ACHN (cell line): ENCODE results near the gene RAB4B.
"Not testable (repeated sequence)": the region's sequence is repeated elsewhere in the genome, so short reads cannot be mapped to it uniquely, and the experiment has no call there.

ENCODE experiments used
- DNase-seq: peaks from one replicate; pipeline ENCODE4 v3.0.0-alpha.2; 2015
- in situ Hi-C: cut with HindIII; loops from 2 replicates; pipeline ENCODE4 v1.10.0; 2017; ENCODE audit warnings: low sequenced_read_pairs, low pct_ligation_motif_present, low pct_unique_long_range_greater_than_20kb

The RAB4B gene, protein sequence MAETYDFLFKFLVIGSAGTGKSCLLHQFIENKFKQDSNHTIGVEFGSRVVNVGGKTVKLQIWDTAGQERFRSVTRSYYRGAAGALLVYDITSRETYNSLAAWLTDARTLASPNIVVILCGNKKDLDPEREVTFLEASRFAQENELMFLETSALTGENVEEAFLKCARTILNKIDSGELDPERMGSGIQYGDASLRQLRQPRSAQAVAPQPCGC

DNA sequence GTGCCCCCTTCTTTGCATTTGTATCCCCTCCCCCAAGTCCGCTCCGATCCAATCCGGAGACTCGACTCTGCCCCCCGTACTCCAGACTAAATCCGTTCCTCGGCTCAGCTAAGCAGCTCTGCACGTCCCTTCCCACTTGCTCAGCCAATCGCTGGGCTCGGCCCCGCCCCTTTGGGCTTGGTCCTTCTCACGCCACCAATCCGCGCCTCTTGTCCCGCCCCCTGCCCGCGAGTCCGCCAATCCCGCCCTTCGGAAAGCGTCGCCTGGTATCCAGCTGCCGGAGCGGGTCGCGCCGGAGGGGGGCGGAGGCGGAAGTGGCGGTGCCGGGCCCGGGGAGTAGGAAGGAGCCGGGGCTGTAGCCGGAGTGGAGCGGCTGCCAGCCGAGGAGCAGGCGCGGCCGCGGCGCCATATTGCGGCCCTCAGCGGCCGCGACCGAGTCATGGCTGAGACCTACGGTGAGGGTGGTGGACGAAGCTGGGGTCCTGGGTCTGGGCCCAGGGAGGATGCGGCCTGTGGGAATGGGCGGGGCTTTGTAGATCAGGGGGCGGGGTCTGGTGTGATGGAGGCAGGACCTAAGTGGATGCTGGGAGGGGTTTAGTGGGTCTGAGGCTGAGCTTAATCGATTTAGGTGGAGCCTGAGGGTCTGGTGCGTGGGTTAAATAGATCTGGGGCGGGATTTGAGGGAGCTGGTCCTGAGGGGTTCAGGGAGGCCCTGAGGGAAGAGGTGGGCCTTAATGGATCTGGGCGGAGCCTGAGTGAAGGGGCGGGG, at the start of gene RAB4B:
RAB4B (plus strand) TSS at position 311 of the 769 bp plus-strand sequence; CDS start at position 440, 129 bp downstream.
- DNase-seq, result peak; percentile 98
- in situ Hi-C loops, result no loop called here

DNA sequence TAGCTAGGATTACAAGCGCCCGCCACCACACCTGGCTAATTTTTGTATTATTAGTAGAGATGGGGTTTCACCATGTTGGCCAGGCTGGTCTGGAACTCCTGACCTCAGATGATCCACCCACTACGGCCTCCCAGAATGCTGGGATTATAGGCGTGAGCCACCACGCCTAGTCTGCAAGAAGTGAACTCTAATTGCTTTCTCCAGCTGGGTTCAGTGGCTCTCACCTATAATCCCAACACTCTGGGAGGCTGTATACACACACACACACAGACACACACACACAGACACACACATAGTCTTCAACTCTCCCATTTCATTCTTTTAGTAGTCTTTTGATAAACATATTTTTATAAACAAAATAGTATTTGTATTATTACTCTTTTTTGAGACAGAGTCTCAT, 48.0 kb upstream of the RAB4B start:
- in situ Hi-C loops, DNase-seq: not testable (repeated sequence)

DNA sequence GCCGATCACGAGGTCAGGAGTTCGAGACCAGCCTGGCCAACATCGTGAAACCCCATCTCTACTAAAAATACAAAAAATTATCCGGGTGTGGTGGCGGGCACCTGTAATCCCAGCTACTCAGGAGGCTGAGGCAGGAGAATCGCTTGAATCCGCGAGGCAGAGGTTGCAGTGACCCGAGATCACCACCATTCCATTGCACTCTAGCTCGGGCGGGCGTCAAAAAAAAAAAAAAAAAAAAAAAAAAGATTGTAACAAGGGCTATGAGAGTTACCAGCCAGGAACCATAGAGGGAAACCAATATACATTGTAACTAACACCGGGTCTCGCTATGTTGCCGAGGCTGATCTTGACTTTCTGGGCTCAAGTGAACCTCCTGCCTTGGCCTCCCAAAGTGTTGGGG, 45.7 kb upstream of the RAB4B start:
- DNase-seq, in situ Hi-C loops: not testable (repeated sequence)

GRCh38 chr19:40733149-40733548, 44.9 kb upstream of the RAB4B start:
- no peak for DNase-seq
- in situ Hi-C loops, result no loop called here

GRCh38 chr19:40735013-40735771, 42.9 kb upstream of the RAB4B start:
- in situ Hi-C loops, result no loop called here
- DNase-seq, result no peak

- in situ Hi-C loops, result no loop called here
These were observed 41.4 kb upstream of the RAB4B start for GRCh38 chr19:40736661-40737060.

GRCh38 chr19:40737102-40737644, 40.9 kb upstream of the RAB4B start:
- in situ Hi-C loops, result no loop called here
- DNase-seq, result no peak

More at GRCh38 chr19:40736661-40737060, 41.4 kb upstream of the RAB4B start:
- DNase-seq, result no peak

GRCh38 chr19:40739030-40739839, 38.8 kb upstream of the RAB4B start:
- DNase-seq, result no peak

DNA sequence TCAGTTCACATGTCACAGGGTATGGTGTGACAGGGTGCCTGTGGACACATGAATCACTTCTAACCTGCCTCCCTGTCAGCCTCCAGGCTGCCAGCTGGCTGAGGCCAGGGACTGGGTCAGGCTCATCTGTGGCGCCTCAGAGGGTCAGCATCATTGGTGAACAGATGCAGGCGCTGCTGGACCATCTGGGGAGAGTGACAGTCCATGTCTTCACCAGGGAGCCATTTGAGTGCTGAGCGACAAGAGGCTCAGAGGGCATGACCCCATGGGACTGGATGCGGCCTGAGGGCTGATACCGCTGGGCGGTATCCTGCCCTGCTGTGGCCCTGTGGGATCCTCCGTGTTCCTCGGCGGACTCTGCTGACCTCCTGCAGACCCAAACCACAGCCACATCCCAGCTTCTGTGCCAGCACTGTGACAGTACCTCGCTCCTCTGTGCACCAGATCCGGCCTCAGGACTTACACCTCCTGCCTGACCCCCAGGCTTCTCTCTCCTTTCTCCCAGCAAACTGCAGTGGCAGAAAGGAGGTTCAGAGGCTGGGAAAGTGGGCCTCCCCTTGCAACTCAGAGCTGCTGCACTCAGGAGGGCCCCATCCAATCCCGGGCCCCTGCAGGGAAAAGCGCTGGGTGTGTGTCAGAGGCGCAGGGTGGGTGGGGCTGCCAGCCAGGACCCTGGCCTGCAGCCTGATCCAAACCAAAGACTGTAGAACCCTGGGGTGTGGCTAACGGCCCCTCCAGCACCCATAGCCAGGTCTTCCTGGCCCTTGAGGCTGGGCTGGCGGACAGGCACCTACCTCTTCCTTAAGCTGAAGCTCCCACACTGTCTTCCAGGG, 38.0 kb upstream of the RAB4B start:
- no peak for DNase-seq
- in situ Hi-C loops, result no loop called here

More at GRCh38 chr19:40739030-40739839, 38.8 kb upstream of the RAB4B start:
- in situ Hi-C loops, result no loop called here

DNA sequence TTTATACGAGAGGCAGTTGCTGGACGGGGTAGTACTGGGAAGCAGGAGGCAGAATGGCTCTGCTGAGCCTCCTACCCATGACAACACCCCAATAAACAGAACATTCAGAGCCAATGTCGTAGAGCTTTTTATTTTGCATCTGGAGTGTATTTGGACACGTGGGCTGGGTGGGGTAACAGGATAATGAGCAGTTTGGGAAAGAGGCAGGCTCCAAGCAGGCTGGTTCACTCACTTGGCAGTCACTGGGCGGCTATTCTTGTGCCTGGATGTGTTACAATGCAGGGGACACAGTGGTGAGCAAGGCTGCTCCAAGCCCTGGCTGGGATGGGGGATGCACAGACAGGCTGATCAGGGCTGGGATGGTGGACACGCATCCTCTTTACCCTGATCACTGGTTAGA, 37.3 kb upstream of the RAB4B start:
- DNase-seq, result no peak
- in situ Hi-C loops, result no loop called here

DNA sequence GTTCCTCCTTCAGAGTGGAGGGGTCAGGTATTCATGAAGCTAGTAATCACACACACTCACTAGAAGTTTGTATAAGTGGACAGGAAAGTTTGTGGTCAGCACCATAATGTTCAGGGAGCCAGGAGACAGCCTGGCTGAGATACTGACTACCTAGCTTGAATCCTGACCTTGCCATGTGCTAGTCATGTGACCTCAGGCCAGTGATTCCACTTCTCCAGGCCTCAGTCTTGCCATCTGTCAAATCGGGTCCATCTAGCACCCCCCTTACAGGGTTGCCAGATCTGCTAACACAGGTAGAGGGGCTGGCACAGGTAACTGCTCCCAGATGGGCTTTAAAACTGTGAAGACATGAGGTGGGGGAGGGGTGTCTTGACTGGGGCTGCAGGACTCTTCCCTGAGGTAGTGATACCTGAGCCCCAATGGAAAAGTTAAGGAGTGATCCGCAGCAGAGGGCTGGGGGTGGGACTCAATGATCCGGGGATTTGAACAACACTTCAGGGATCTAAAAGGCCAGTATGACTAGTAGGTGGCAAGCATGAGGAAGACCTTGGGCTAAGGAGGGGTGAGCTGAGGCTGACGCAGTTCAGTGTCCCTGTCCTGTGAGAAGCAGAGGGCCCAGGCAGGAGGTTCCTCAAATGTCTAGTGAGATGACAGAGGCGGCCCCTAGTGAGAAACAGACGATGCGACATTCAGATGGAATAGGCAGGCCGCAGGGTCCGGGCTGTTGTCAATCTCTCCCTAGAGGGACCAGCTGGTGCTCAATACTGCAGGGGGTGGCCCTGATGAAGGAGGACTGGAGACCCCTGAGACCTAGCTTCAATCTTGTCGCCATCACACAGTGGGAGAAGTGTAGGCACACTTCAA, 36.3 kb upstream of the RAB4B start:
- DNase-seq, result no peak
- in situ Hi-C loops, result no loop called here

DNA sequence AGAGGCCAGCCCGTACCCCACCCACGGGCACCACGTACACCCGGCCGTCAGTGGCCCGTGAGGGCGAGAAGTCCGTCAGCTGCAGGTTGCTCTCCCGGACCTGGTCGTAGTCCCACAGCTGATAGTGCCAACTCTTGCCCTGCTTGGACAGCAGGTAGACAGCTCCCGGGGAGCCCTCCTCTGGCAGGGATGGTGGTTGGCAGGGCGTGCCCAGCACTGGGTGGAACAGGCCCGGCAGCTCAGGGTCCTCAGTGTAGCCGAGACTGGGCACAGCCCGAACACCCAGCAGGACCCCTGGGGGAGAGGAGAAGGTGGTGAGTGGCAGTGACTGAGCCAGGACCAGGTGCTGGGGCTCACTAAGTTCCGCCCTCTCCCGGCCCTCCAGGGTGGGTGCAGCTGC, 35.6 kb upstream of the RAB4B start:
- DNase-seq, result no peak
- in situ Hi-C loops, result no loop called here

- in situ Hi-C loops, result no loop called here
- no peak for DNase-seq
These were observed 35.2 kb upstream of the RAB4B start for GRCh38 chr19:40742886-40743285.

DNA sequence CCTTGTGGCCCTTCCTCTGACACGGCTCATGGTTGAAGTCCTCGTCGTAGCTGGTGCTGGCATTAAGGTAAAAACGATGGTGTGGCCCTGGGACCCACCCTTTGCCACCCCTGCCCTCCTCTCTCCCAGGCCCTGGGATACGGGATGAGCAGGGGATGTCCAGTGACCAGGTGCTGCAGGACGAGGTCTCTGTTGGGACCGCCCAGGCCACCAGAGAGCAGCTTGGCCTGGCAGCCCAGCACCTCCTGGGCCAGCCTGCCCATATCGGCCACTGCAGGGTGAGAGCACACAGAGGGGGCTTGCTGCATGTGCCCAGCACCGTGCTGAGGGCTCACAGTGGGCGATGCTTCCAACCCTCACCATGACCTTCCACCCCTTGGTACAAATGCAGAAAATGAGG, 34.1 kb upstream of the RAB4B start:
- no peak for DNase-seq
- in situ Hi-C loops, result no loop called here

- in situ Hi-C loops, result no loop called here
- no peak for DNase-seq
These were observed 33.3 kb upstream of the RAB4B start for GRCh38 chr19:40744554-40745401.

- DNase-seq, result peak; percentile 60
These were observed 32.7 kb upstream of the RAB4B start for GRCh38 chr19:40745402-40745780.

More at GRCh38 chr19:40745402-40745780, 32.7 kb upstream of the RAB4B start:
- in situ Hi-C loops, result no loop called here
